MV-4-11 (cell line): ENCODE data around the gene MTMR11.

Source experiments
- DNase-seq: peaks from one replicate; lab custom pipeline; 2025; lab: John Stamatoyannopoulos, UW

The MTMR11 gene

DNA sequence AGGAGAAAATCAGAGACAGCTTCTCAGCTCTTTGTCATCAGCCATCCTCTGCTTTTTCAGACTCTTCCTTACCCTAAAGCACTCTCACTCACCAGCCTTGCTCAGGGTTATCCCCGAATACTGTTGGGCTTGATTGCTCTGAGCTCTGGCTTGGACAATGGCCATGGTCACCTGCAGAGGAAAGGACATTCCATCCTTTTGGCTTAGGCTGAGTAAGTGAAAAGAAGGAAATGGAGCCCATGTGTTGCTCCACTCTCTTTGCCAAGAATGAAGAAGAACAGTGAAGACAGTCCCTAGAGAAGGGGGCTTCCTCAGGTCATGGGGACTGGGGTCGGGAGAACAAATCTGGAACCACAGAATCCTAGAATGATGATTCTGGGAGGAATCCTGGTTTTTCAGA, 2.3 kb downstream of the MTMR11 start:
- DNase-seq = no peak

DNA sequence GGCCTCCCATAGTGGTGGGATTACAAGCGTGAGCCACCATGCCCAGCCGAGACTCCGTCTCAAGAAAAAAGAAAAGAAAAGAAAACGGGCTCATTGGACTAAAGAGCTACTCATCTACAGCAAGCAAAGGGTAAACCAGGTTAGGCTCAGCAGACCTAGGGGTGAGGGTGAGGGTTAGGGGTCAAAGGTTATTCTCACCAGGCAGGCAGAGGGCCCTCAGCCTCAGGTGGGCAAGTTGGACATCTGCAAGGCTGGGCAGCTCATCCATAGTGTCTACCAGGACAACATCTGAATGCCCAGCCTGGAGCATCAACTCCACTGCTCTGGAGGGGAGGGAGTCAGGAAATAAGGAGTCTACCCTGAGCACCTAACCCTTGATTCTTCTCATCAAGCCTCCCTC, 3.5 kb downstream of the MTMR11 start:
- DNase-seq = no peak

DNA sequence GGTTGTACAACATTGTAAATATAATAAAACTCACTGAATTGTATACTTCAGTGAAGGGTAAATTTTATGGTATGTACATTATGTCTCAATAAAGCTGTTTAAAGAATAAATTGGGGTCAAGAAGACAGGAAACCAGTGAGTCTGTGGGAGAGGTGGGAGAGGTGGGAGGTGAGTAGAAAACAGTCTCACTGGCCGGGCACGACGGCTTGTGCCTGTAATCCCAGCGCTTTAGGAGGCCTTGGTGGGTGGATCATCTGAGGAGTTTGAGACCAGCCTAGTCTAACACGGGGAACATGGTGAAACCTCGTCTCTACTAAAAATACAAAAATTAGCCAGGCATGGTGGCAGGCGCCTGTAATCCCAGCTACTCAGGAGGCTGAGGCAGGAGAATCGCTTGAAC, 4.2 kb downstream of the MTMR11 start:
- no peak for DNase-seq

- peak; percentile 88 for DNase-seq
These were observed 5.4 kb downstream of the MTMR11 start for GRCh38 chr1:149931212-149931790.

DNA sequence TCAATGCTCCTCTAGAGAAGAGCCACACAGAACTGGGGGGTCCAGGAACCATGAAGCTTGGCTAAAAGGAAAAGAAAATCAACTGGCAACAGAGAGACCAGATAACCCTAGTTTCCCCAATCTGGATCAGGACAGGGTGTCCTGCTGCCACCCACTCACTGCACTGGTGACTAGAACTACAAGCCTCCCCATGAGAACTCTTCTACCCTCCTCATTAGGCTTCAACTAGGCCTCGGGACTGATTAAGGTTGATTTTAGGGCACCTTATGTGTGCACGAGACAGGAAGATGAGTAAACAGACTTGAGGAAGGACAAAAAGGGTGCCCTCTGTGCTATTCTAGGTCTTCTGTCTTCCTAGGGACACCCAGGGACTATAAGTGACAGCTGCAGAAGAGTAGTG, 6.8 kb downstream of the MTMR11 start:
- DNase-seq = no peak

DNA sequence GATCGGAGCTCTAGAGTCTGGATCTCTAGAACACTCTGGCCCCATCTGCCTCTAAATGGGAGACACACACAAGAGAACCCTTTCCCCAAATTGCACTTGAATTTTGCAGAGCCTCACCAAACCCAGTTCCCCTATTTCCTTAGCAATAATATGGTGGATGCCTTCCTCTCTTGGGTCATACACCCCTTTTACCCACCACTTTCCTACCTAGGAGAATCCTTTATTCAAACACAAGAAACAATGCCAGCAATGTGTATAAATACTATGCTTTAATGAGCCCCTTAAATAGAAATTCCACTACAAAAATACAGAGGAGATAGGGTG, 8.3 kb downstream of the MTMR11 start:
- peak; percentile 40 for DNase-seq

- peak; percentile 93 for DNase-seq
These were observed 8.9 kb downstream of the MTMR11 start, which contains the start of gene SF3B4 for GRCh38 chr1:149927563-149928400. TSS of gene SF3B4 (minus strand) at chr1:149927803. CDS start at chr1:149927759, 44 bp downstream.

DNA sequence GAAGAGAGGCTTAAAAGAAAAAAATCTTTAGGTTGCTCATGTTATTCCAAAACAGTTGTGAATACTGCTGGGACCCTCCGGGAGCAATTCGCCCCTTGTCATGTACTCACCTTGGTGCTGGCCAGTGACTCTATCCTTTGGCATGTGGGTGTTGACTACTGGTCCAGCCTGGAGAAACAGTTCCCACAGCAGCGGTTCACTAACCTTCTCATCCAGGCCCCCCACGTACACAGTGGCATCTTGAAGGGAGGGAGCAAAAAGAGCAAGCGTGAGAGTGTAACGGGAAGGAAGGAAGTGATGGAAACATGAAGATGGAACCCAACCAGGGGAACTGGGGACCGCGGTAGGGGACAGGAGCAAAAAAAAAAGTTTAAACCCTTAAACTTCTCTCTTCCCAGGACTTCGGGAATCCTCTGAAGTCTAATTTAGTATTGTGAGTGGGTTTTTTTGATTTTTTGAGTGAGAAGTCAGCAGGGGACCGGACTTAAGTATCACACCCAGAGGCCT, 9.6 kb downstream of the MTMR11 start:
- no peak for DNase-seq

GRCh38 chr1:149926296-149926695, 10.4 kb downstream of the MTMR11 start:
- no peak for DNase-seq

- no peak for DNase-seq
These were observed 10.9 kb downstream of the MTMR11 start for GRCh38 chr1:149925751-149926150.

DNA sequence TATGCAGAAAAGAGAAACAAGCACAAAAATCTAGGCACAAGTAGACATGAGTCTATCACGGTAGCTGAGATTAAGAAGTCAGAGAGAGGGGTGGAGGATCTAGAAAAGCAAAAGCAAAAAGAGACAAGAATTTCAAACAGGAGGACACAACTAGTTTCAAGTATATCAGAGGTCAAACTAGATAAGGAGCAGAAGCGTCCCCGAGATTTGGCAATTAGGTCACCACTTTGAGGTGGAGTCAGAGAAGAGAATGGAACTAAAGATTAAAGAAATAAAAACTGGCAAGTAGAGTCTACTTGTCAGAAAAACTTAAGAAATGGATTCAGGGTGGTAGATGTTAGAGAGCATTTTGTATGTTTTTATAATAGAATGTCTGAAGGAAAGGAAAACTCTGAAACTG, 11.3 kb downstream of the MTMR11 start:
- no peak for DNase-seq

- DNase-seq = no peak
These were observed 13.1 kb downstream of the MTMR11 start for GRCh38 chr1:149923626-149924025.

DNA sequence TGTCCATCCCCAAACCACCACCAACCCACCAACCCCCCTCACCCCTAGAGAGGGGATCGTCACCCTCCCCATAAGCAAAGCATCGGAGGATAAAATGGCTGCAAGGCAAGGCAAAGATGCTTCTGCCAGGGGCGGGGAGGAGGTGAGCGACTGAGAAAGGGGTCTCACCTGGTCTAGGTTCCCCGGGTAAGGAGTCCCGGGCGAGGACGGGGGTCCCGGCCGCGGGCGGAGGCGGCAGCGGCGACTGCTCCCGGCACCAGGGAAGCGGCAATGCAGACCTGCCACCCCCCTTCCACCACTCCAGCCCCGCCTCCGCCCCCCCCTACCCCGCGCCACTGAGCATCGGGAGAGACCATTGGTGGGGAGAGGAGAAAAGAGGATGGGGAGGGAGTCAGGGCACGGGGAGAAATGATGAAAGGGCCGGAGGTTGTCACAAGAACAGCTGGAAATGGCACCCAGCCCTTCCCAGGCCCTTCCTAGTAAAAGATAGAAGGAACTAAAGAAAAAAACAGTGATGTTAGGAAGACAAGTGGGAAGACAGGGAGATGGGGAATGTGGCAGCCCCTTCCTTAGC, 19.0 kb downstream of the MTMR11 start, which contains the start of gene SV2A:
Gene SV2A (minus strand): TSS at position 274 of the 574 bp plus-strand sequence. CDS start 4,004 bp downstream, outside the sequence.
- no peak for DNase-seq

DNA sequence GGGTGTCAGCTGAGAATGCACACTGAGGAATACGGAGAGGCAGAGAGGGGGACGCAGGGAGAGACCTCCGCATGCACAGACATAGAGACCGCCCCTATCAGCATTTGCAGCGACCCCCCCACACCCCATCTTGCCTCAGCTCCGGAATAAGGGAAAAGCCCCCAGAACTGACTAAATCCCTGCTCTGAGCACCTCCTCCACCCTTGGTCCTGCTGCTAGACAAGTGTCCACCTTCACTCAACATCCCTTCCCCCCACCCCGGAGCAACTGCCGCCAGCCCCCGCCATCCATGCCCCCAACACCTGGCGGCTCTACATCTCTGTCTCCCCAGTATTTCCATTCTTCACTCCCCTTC, 19.8 kb downstream of the MTMR11 start:
- no peak for DNase-seq

DNA sequence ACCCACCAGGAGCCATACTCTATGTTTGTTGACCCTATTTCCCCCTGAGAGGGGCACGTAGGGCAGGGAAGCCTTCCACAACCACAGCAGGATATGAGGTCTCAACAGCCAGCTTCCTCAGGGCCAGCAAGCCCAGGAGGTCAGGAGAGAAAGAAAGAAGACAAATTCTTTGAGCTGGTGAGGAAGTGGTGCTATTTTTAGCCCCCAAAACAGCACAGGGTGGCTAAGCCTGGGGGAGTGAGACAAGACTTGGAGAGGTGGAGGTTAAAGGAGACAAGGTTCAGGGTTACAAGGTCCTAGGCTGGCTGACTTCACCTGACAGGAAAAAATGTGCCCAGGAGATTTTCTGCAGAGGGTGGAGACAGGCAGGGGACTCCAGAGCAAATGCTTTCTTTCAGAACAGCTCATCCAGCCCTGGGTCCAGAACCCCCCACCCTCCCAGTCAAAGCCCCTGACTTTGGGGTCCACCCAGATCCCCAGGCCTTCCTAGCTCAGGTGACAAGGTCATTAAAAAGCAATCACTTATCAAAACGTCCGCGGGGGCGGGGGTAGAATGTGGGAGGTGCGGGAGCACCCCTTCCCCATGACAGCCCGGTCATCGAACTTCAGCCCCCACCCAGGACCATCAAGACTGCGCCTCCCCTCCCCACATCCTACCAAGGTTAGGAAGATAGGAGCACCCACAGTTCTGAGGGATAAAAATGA, 20.3 kb downstream of the MTMR11 start:
- DNase-seq = peak; percentile 62

GRCh38 chr1:149915429-149916192, 21.1 kb downstream of the MTMR11 start:
- peak; percentile 17 for DNase-seq

- no peak for DNase-seq
These were observed 22.1 kb downstream of the MTMR11 start for GRCh38 chr1:149914545-149914944.

DNA sequence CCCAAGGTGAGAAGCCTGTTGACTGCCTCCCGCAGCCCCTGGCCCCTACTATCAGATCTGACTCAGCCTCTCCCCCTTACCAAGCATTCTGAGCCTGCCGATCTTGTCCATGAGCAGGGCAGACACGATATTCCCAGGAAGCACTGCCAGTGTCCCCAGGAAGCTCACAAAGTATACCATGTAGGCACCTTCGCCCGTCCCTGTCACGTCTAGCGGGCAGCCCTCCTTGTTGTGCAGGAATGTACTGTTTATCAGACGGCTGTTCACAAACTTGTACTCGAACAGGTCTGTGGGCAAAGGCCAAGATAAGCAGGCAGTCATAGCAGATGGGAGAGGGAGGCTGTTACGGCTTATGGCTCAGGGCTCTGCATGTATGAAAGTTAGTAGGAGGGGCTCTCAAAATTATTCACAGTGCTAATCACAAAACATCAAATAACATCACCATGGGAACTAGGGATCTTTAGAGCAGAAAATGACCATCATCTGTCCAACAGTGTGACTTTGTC, 30.1 kb downstream of the MTMR11 start:
- DNase-seq = no peak

DNA sequence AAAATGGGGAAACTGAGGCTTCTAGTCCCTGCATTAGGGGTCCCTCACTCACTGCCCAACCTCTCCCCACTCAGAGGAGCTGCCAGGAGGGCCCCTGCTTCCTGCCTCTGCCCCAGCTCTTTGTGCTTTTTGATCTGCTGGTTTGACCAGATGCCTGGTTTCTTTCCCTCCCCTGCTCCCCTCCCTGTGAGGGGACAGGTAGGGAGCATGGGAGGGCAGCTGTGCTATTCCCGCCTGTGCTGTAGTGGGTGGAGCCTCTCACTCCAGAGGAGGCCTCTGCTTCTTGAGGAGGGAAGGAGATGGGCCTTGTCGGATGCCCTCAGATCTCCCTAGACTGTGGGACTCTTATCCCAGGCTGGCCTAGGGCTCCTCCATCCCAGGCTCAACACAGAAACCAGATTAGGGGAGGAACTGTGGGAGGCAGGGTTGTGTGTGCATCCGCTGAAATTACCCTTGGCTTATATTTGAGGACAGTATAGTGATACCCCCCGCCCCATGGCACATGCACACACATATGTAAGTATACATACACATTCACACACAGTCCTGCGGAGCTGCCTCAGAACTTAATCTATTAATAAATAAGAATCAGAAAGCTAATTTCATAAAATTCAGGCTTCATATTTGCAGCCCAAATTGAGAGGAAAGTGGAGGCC, 32.7 kb downstream of the MTMR11 start:
- DNase-seq = no peak

DNA sequence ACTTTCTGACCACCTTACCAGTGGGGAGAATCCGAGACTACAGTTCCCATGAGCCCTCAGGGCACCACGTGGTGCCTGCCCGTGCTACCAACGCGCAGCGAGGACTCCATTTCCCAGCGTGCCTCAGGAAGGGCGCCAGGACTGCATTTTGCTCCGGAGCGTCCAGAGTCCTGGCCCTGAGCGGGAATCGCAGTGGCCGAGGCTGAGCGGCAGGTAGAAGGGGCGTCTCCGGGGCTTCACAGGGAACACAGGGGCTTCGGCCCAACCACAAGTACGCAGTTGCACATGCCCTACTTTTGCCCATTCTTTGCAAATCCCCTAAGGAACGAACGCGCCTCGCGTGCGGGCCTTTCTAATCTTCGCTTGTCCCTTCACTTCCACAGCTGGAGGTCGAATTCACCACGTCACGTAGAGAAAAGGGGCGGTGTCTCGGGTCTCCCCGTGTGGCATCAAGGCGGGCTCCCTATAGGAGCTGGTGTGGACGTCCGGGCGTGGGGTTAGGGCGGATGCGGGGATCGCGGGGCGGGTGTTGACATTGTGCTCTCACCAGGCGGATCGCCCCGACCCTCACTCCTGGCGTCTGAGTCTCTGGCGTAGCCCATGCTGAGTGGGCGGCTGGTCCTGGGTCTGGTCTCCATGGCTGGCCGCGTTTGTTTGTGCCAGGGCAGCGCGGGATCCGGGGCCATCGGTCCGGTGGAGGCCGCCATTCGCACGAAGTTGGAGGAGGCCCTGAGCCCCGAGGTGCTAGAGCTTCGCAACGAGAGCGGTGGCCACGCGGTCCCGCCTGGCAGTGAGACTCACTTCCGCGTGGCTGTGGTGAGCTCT, 37.0 kb downstream of the MTMR11 start, which contains the start of gene BOLA1:
Gene BOLA1 (plus strand): TSS at position 109 of the 825 bp plus-strand sequence. CDS start 492 bp downstream, at position 601.
- DNase-seq = peak; percentile 89
